Type B pancreatic cell (in vitro differentiated cells): Measurements from ENCODE around the gene MCMBP. TPM values are rescaled to one million over a fixed set of nuclear protein-coding genes. Genes with fewer than 3 reads are reported as not detected.

Experiments
- DNase-seq: peaks from one replicate; pipeline ENCODE4 v3.0.0; 2021; ENCODE audit warnings: mixed read lengths; ENCODE audit not compliant: unreplicated experiment; ENCODE audit errors: extremely low spot score
- H3K27ac Mint-ChIP-seq: 2 replicates; pipeline ENCODE4 v1.8.0; 2021; ENCODE audit warnings: mild to moderate bottlenecking, mixed read lengths
- H3K27me3 Mint-ChIP-seq: 2 replicates; pipeline ENCODE4 v1.8.0; 2021; ENCODE audit warnings: mixed read lengths
- H3K36me3 Mint-ChIP-seq: 2 replicates; pipeline ENCODE4 v1.8.0; 2021; ENCODE audit warnings: mixed read lengths
- H3K4me1 Mint-ChIP-seq: one replicate; pipeline ENCODE4 v1.8.0; 2021; ENCODE audit warnings: mixed read lengths; ENCODE audit not compliant: unreplicated experiment
- H3K4me3 Mint-ChIP-seq: 2 replicates; pipeline ENCODE4 v1.8.0; 2021; ENCODE audit warnings: mild to moderate bottlenecking, mixed read lengths
- H3K9me3 Mint-ChIP-seq: 2 replicates; pipeline ENCODE4 v1.8.0; 2021; ENCODE audit warnings: mixed read lengths
- CTCF ChIP-seq: fragments of 200-600 bp; sonication (generic); conservative IDR thresholded peaks from 2 replicates; pipeline ENCODE4 v1.5.0; 2021; ENCODE audit warnings: antibody characterized with exemption, mild to moderate bottlenecking
- total RNA-seq: library from RNA; stranded (reverse); gene quantifications from 2 replicates; pipeline ENCODE4 v1.2.1, GENCODE V29; 2021; ENCODE audit warnings: low replicate concordance

The MCMBP gene
- total RNA-seq, 1 donor from 2014 or later: 58.2 TPM

GRCh38 chr10:119903946-119904666, 31.5 kb upstream of the MCMBP start:
- no peak for TF ChIP-seq CTCF
- Mint-ChIP-seq H3K4me3 (no peak overlapping the region), H3K36me3 (peaks cover 18% of the 10 kb centered on the region), H3K9me3 (no peaks in the 10 kb centered on the region), H3K27me3 (no peaks in the 10 kb centered on the region), H3K27ac (no peak overlapping the region), H3K4me1 (no peaks in the 10 kb centered on the region)
- DNase-seq: no peak

GRCh38 chr10:119898577-119898976, 25.9 kb upstream of the MCMBP start:
- peaks cover 17% of the 10 kb centered on the region for H3K36me3 Mint-ChIP-seq
- no peak overlapping the region for H3K4me3 Mint-ChIP-seq
- no peak for DNase-seq
- H3K9me3 Mint-ChIP-seq: no peaks in the 10 kb centered on the region
- TF ChIP-seq CTCF: no peak
- no peaks in the 10 kb centered on the region for H3K27me3 Mint-ChIP-seq
- H3K27ac Mint-ChIP-seq: no peak overlapping the region
- H3K4me1 Mint-ChIP-seq: peaks cover 39% of the 10 kb centered on the region

- Mint-ChIP-seq H3K27ac (peak overlapping the region; percentile 83), H3K4me1 (peaks cover 45% of the 10 kb centered on the region), H3K9me3 (peaks cover 3% of the 10 kb centered on the region), H3K4me3 (peak overlapping the region; percentile 29), H3K36me3 (peaks cover 15% of the 10 kb centered on the region), H3K27me3 (no peaks in the 10 kb centered on the region)
- TF ChIP-seq CTCF: no peak
- DNase-seq: no peak
These were observed 24.5 kb upstream of the MCMBP start for GRCh38 chr10:119896937-119897770.

- Mint-ChIP-seq H3K27me3 (no peaks in the 10 kb centered on the region), H3K36me3 (peaks cover 15% of the 10 kb centered on the region), H3K27ac (peak overlapping the region; percentile 83), H3K9me3 (peaks cover 4% of the 10 kb centered on the region), H3K4me1 (peaks cover 47% of the 10 kb centered on the region), H3K4me3 (peak overlapping the region; percentile 34)
- no peak for TF ChIP-seq CTCF
- DNase-seq: no peak
These were observed 23.5 kb upstream of the MCMBP start for GRCh38 chr10:119896061-119896655.

- no peak for DNase-seq
- no peaks in the 10 kb centered on the region for H3K27me3 Mint-ChIP-seq
- H3K36me3 Mint-ChIP-seq: peaks cover 12% of the 10 kb centered on the region
- TF ChIP-seq CTCF: no peak
- H3K4me1 Mint-ChIP-seq: peaks cover 47% of the 10 kb centered on the region
- peak overlapping the region; percentile 100 for H3K4me3 Mint-ChIP-seq
- peaks cover 4% of the 10 kb centered on the region for H3K9me3 Mint-ChIP-seq
- peak overlapping the region; percentile 63 for H3K27ac Mint-ChIP-seq
These were observed 21.3 kb upstream of the MCMBP start for GRCh38 chr10:119893845-119894427.
